HL-60 (cell line): ENCODE results near the gene NIBAN1.

Source experiments
- DNase-seq, 2 experiments: peaks; one replicate each; pipeline ENCODE4 v3.0.0-alpha.2; 2010 to 2020; ENCODE audit warnings: low read depth in 1 of 2, low spot score in 1 of 2
- H3K27ac ChIP-seq: fragments of 250-450 bp; sonication (Bioruptor Pico); replicated peaks from 2 replicates; pipeline ENCODE4 v1.5.1; 2020; ENCODE audit warnings: mild to moderate bottlenecking, moderate library complexity
- H3K27me3 ChIP-seq: fragments of 250-450 bp; sonication (Bioruptor Pico); 2 replicates; pipeline ENCODE4 v1.5.1; 2021; ENCODE audit warnings: mild to moderate bottlenecking, moderate library complexity; ENCODE audit not compliant: insufficient read depth, poor library complexity, severe bottlenecking
- H3K4me3 ChIP-seq: replicated peaks from 2 replicates; pipeline ENCODE4 v1.5.1; 2011; ENCODE audit warnings: mild to moderate bottlenecking, control low read depth, low read length; ENCODE audit not compliant: insufficient read depth
- CTCF ChIP-seq: IDR thresholded peaks from one replicate; pipeline ENCODE4 v1.5.1; 2011; ENCODE audit warnings: low read length, control low read depth, inconsistent platforms; ENCODE audit not compliant: insufficient read depth
- GABPA ChIP-seq: IDR thresholded peaks from 2 replicates; pipeline ENCODE4 v1.6.1; 2012; ENCODE audit warnings: low read depth
- POLR2AphosphoS5 ChIP-seq: IDR thresholded peaks from 2 replicates; pipeline ENCODE4 v1.6.1; 2012; ENCODE audit warnings: low read depth
- REST ChIP-seq: IDR thresholded peaks from 2 replicates; pipeline ENCODE4 v1.6.1; 2012; ENCODE audit warnings: low read depth; ENCODE audit not compliant: insufficient replicate concordance
- SPI1 ChIP-seq: IDR thresholded peaks from 2 replicates; pipeline ENCODE4 v1.6.1; 2012; ENCODE audit warnings: low read depth, mild to moderate bottlenecking, borderline replicate concordance

Gene NIBAN1

GRCh38 chr1:184975208-184975870 lies 1.0 kb upstream of the NIBAN1 start:
- H3K27ac ChIP-seq: no peak overlapping the region
- no peaks in the 10 kb centered on the region for H3K27me3 ChIP-seq
- TF ChIP-seq GABPA (no peak), CTCF (no peak), REST (no peak), SPI1 (no peak), POLR2AphosphoS5 (no peak)
- H3K4me3 ChIP-seq: no peak overlapping the region
- DNase-seq: no peak

- no peak overlapping the region for H3K27ac ChIP-seq
- no peak for DNase-seq
- no peaks in the 10 kb centered on the region for H3K27me3 ChIP-seq
- TF ChIP-seq CTCF (no peak), SPI1 (no peak), POLR2AphosphoS5 (no peak), GABPA (no peak), REST (no peak)
- H3K4me3 ChIP-seq: no peak overlapping the region; the same call in 1 of the 2 replicates
Measured at GRCh38 chr1:184974837-184975115, 468 bp upstream of the NIBAN1 start.

GRCh38 chr1:184973272-184974055 lies 844 bp downstream of the NIBAN1 start:
- no peak for TF ChIP-seq GABPA
- TF ChIP-seq POLR2AphosphoS5: peak; percentile 89
- TF ChIP-seq CTCF: no peak
- peak; percentile 60 for TF ChIP-seq REST
- TF ChIP-seq SPI1: peak; percentile 94
- H3K4me3 ChIP-seq: peak overlapping the region; percentile 64
- no peaks in the 10 kb centered on the region for H3K27me3 ChIP-seq
- H3K27ac ChIP-seq: peak overlapping the region; percentile 77
- peak; percentile 22 to 88 for DNase-seq
